ENCODE measurements around the gene NFKB1. TPM values are rescaled to one million over a fixed set of nuclear protein-coding genes. Genes with fewer than 3 reads are reported as not detected.
A peak's percentile ranks its signal among the peaks of the same experiment; 100 is the strongest.

The NFKB1 gene
- polyA plus RNA-seq, 1 donor (not counting 4 experiments of a cell fraction or from before 2014, with no cell fraction given) = 21.8 TPM

DNA sequence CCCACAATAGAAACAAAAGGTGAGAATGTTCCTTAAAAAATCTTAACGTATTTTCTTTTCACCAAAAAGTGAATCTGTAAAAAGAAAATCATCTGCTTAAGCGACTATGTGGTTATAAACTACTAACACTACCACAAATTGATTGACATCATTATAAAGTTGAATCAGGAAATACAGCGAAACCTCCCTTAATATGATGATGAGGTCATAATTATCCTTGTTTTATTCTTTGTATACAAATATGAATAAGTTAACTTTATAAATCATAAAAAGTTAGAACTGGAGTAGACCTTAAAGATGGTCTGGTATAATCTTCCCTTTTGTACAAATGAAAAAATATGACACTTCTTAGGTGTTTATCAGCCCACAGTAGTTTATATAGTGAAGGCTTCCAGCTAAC, 35.6 kb downstream of the NFKB1 start:
- peak overlapping the region; percentile 9 for H3K9ac ChIP-seq (ENCODE audit: control insufficient read depth, extremely low read depth, insufficient read depth, low read length)
- peak overlapping the region in 1 of 3 experiments; percentile 22 for H3K4me3 ChIP-seq (ENCODE audit: control insufficient read depth in 2 of 3, extremely low read depth in 1 of 3, insufficient read depth in 2 of 3, low read depth in 1 of 3, low read length in 3 of 3)
- peaks cover 2% of the 10 kb centered on the region for H3K79me2 ChIP-seq (ENCODE audit: control insufficient read depth, insufficient read depth, low read length)
- TF ChIP-seq, protein P1, sequence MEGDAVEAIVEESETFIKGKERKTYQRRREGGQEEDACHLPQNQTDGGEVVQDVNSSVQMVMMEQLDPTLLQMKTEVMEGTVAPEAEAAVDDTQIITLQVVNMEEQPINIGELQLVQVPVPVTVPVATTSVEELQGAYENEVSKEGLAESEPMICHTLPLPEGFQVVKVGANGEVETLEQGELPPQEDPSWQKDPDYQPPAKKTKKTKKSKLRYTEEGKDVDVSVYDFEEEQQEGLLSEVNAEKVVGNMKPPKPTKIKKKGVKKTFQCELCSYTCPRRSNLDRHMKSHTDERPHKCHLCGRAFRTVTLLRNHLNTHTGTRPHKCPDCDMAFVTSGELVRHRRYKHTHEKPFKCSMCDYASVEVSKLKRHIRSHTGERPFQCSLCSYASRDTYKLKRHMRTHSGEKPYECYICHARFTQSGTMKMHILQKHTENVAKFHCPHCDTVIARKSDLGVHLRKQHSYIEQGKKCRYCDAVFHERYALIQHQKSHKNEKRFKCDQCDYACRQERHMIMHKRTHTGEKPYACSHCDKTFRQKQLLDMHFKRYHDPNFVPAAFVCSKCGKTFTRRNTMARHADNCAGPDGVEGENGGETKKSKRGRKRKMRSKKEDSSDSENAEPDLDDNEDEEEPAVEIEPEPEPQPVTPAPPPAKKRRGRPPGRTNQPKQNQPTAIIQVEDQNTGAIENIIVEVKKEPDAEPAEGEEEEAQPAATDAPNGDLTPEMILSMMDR (optimal IDR thresholded peaks at IDR 0.05 in 1 of 3, IDR thresholded peaks at IDR 0.05 in 1 of 3, conservative IDR thresholded peaks at IDR 0.05 in 1 of 3; ENCODE audit: extremely low read depth in 1 of 3, insufficient read depth in 2 of 3, low read length in 3 of 3) = no peak
- no peak for TF ChIP-seq EZH2 (IDR thresholded peaks at IDR 0.05; ENCODE audit: low read length)
- no peaks in the 10 kb centered on the region for H3K9me3 ChIP-seq (ENCODE audit: control insufficient read depth, low read depth, low read length)
- H3K9me1 ChIP-seq (ENCODE audit: control insufficient read depth, extremely low read depth, insufficient read depth, low read length) = no peaks in the 10 kb centered on the region
- peaks cover 51% of the 10 kb centered on the region for H3K4me1 ChIP-seq (ENCODE audit: control insufficient read depth, extremely low read depth, insufficient read depth, low read length)
- H4K20me1 ChIP-seq (ENCODE audit: control insufficient read depth, extremely low read depth, insufficient read depth, low read length) = no peaks in the 10 kb centered on the region
- dilution Hi-C loops (cut with MboI; ENCODE audit: extremely low pct_ligation_motif_present, low sequenced_read_pairs) = no loop called here
- H3K4me2 ChIP-seq (ENCODE audit: control insufficient read depth, extremely low read depth, insufficient read depth, low read depth, low read length) = peak overlapping the region; percentile 58
- no peak for DNase-seq (ENCODE audit: low read depth, low spot score)
- no peak overlapping the region for H2AFZ ChIP-seq (ENCODE audit: control insufficient read depth, low read length)
- peaks cover 0 to 4% of the 10 kb centered on the region in 2 experiments for H3K36me3 ChIP-seq (ENCODE audit: control insufficient read depth in 2 of 2, extremely low read depth in 1 of 2, insufficient read depth in 2 of 2, low read length in 2 of 2)
- H3K27ac ChIP-seq (ENCODE audit: control insufficient read depth, insufficient read depth, low read length) = peak overlapping the region; percentile 10
- no peaks in the 10 kb centered on the region for H3K27me3 ChIP-seq (ENCODE audit: control insufficient read depth, extremely low read depth, insufficient read depth, low read length)
- FAIRE-seq = no peak

DNA sequence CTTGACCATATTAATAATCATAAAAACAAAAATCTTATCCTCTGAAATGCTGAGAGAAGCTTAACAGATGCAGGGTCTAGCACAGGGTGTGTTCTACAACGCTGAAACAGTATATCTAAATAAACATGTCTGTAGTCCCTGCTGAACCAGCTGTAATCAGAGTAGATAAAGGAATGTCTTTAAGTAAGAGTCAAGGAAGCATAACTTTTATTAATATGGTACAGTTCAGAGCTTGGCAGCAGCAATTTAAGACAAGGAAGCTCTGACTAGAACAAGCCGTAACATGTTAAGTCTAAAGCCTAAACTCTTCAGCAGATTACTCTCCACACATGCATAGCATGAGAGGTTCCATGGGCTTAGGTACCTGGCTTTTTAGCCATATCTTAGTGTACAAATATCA, 36.1 kb downstream of the NFKB1 start:
- H3K9me3 ChIP-seq (ENCODE audit: control insufficient read depth, low read depth, low read length) = no peaks in the 10 kb centered on the region
- H4K20me1 ChIP-seq (ENCODE audit: control insufficient read depth, extremely low read depth, insufficient read depth, low read length) = no peaks in the 10 kb centered on the region
- H3K27ac ChIP-seq (ENCODE audit: control insufficient read depth, insufficient read depth, low read length) = peak overlapping the region; percentile 10
- TF ChIP-seq, protein P1 (optimal IDR thresholded peaks at IDR 0.05 in 1 of 3, IDR thresholded peaks at IDR 0.05 in 1 of 3, conservative IDR thresholded peaks at IDR 0.05 in 1 of 3; ENCODE audit: extremely low read depth in 1 of 3, insufficient read depth in 2 of 3, low read length in 3 of 3) = no peak
- TF ChIP-seq EZH2 (IDR thresholded peaks at IDR 0.05; ENCODE audit: low read length) = no peak
- peak overlapping the region; percentile 58 for H3K4me2 ChIP-seq (ENCODE audit: control insufficient read depth, extremely low read depth, insufficient read depth, low read depth, low read length)
- FAIRE-seq = peak; percentile 97
- H3K79me2 ChIP-seq (ENCODE audit: control insufficient read depth, insufficient read depth, low read length) = peaks cover 2% of the 10 kb centered on the region
- H3K27me3 ChIP-seq (ENCODE audit: control insufficient read depth, extremely low read depth, insufficient read depth, low read length) = no peaks in the 10 kb centered on the region
- peak; percentile 36 for DNase-seq (ENCODE audit: low read depth, low spot score)
- peak overlapping the region in 2 of 3 experiments; percentile 22 for H3K4me3 ChIP-seq (ENCODE audit: control insufficient read depth in 2 of 3, extremely low read depth in 1 of 3, insufficient read depth in 2 of 3, low read depth in 1 of 3, low read length in 3 of 3)
- dilution Hi-C loops (cut with MboI; ENCODE audit: extremely low pct_ligation_motif_present, low sequenced_read_pairs) = no loop called here
- H3K9ac ChIP-seq (ENCODE audit: control insufficient read depth, extremely low read depth, insufficient read depth, low read length) = no peak overlapping the region
- H2AFZ ChIP-seq (ENCODE audit: control insufficient read depth, low read length) = no peak overlapping the region
- H3K9me1 ChIP-seq (ENCODE audit: control insufficient read depth, extremely low read depth, insufficient read depth, low read length) = no peaks in the 10 kb centered on the region
- peaks cover 0 to 4% of the 10 kb centered on the region in 2 experiments for H3K36me3 ChIP-seq (ENCODE audit: control insufficient read depth in 2 of 2, extremely low read depth in 1 of 2, insufficient read depth in 2 of 2, low read length in 2 of 2)
- peaks cover 56% of the 10 kb centered on the region for H3K4me1 ChIP-seq (ENCODE audit: control insufficient read depth, extremely low read depth, insufficient read depth, low read length)

Data from keratinocyte (primary cell).